Measurements from ENCODE around the gene KCNN1. TPM values are rescaled to one million over a fixed set of nuclear protein-coding genes. Genes with fewer than 3 reads are reported as not detected.

Gene KCNN1
- total RNA-seq, 1 donor from 2014 or later: 1.8 TPM

DNA sequence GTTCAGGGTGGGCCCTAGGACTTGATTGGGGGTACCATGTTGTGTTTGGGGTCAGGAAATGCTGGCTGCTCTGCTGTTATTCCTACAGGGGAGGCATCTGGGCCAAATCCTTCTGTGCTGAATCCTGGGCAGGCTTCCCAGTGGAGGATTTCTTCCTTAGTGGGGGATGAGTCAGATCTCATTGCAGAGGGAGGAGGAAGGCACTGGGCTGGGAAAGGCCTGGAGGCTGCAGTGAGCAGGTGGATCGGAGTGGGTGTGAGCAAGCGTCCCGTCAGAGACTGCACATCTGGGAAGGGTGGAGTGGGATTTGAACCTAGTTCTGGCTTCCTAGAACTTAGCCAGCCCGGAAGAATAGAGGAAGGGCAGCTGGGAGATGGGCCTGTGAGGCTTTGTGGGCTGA is 22.6 kb upstream of the KCNN1 start:
- Mint-ChIP-seq H3K4me1 (peaks cover 19% of the 10 kb centered on the region), H3K27ac (no peak overlapping the region), H3K9me3 (no peaks in the 10 kb centered on the region), H3K4me3 (no peak overlapping the region), H3K36me3 (peaks cover 2% of the 10 kb centered on the region), H3K27me3 (ENCODE audit: insufficient read depth, low read depth) (peaks cover 12% of the 10 kb centered on the region)
- Histone ChIP-seq H3K4me3 (no peak overlapping the region), H3K4me1 (peaks cover 13% of the 10 kb centered on the region), H3K27ac (no peak overlapping the region), H3K36me3 (no peaks in the 10 kb centered on the region), H3F3A (ENCODE audit: low read depth) (peaks cover 24% of the 10 kb centered on the region), H3K9ac (no peak overlapping the region), H3K4me2 (no peak overlapping the region), H2AFZ (replicated peaks) (no peak overlapping the region), H3K27me3 (peaks cover 10% of the 10 kb centered on the region), H4K20me1 (ENCODE audit: low read depth) (peaks cover 5% of the 10 kb centered on the region), H3K79me2 (ENCODE audit: low read depth) (no peaks in the 10 kb centered on the region), H3K9me3 (ENCODE audit: low read depth) (no peaks in the 10 kb centered on the region)
- no peak for DNase-seq (ENCODE audit: low spot score)
- no peak for TF ChIP-seq EZH2phosphoT487 (IDR thresholded peaks at IDR 0.05)
- TF ChIP-seq CTCF (IDR thresholded peaks at IDR 0.05): no peak
- TF ChIP-seq EZH2 (IDR thresholded peaks at IDR 0.05): no peak

DNA sequence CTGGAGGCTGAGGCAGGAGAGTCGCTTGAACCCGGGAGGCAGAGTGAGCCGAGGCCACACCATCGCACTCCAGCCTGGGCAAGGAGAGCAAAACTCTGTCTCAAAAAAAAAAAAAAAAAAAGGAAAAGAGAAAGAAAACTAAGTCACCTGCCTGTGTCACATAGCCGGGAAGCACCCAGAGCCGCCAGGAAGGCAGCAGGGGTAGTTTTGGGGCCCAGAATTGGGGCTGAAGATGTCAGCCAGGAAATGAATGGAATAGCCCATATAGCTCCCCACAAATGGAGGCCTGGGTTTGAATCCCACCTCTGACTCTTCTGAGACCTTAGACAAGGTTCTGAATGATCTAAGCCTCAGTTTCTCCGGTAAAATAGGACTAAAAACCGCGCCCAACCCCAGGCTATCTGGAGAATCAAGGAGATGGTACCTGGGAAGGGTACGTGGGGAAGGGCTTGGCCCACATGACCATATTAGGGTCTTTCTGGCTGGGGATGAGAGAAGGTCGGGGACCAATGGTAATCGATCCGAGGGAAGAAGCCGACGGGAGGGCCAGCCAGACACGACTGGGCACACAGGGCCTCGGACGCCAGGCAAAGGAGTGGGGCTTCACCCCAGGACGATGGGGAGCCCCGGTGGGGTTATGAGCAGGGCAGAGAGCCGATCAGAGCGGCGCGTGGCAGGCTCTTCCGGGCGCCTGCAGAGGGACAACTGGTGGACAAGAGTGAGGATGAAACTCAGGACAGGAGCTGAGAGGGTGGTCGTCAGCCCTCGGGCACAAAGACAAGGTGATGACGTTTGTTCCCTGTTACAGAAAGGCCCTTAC is 19.7 kb upstream of the KCNN1 start:
- Histone ChIP-seq H4K20me1 (ENCODE audit: low read depth) (peaks cover 31% of the 10 kb centered on the region), H3K9ac (no peak overlapping the region), H2AFZ (replicated peaks) (peak overlapping the region; percentile 80), H3K27me3 (peaks cover 38% of the 10 kb centered on the region), H3K4me2 (peak overlapping the region; percentile 82), H3K79me2 (ENCODE audit: low read depth) (no peaks in the 10 kb centered on the region), H3K36me3 (no peaks in the 10 kb centered on the region), H3K27ac (no peak overlapping the region), H3K4me3 (peak overlapping the region; percentile 51), H3K4me1 (peaks cover 41% of the 10 kb centered on the region), H3F3A (ENCODE audit: low read depth) (peaks cover 53% of the 10 kb centered on the region), H3K9me3 (ENCODE audit: low read depth) (no peaks in the 10 kb centered on the region)
- Mint-ChIP-seq H3K4me1 (peaks cover 42% of the 10 kb centered on the region), H3K9me3 (no peaks in the 10 kb centered on the region), H3K27me3 (ENCODE audit: insufficient read depth, low read depth) (peaks cover 26% of the 10 kb centered on the region), H3K36me3 (peaks cover 2% of the 10 kb centered on the region), H3K27ac (peak overlapping the region; percentile 58), H3K4me3 (peak overlapping the region; percentile 82)
- no peak for DNase-seq (ENCODE audit: low spot score)
- TF ChIP-seq CTCF (IDR thresholded peaks at IDR 0.05) (peak; percentile 7), EZH2phosphoT487 (IDR thresholded peaks at IDR 0.05) (no peak)

DNA sequence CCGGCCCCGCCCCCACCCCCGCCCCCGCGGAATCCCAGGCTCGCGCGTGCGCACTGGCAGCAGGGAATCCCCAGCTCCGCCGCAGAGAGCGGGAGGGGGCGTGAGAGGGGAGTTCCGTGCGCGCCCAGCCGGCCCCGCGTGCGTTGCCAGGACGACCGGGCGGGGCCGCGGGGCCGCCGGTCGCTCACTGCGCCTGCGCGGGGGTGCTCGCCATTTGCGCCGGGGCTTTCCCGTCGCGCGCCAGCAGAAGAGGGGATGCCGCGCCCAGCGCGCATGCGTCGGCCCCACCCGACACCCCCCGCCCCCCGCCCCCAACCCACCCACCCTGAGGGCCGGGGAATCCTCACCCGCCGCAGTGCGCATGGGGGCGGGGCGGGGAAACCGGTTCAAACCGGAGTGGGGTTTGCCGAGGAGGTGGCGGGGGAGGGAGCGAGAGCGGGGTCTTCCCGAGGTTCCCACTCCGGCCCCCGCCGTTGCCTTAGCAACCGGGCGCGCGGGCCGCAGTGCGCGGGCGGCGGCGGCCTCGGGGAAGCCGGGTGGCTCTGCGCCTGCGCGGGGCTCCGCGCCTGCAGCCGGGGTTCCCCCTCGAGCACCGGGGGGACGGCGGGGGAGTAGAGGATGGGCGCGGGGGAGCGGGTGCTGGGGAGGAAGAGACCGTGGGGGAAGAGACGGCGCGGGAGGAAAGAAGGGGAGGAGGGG is 18.9 kb upstream of the KCNN1 start:
- Histone ChIP-seq H3K9me3 (ENCODE audit: low read depth) (no peaks in the 10 kb centered on the region), H2AFZ (replicated peaks) (no peak overlapping the region), H4K20me1 (ENCODE audit: low read depth) (peaks cover 38% of the 10 kb centered on the region), H3K27ac (no peak overlapping the region), H3F3A (ENCODE audit: low read depth) (peaks cover 61% of the 10 kb centered on the region), H3K4me1 (peaks cover 49% of the 10 kb centered on the region), H3K79me2 (ENCODE audit: low read depth) (no peaks in the 10 kb centered on the region), H3K9ac (no peak overlapping the region), H3K4me2 (peak overlapping the region; percentile 88), H3K27me3 (peaks cover 46% of the 10 kb centered on the region), H3K36me3 (no peaks in the 10 kb centered on the region), H3K4me3 (peak overlapping the region; percentile 64)
- TF ChIP-seq EZH2 (IDR thresholded peaks at IDR 0.05) (no peak), CTCF (IDR thresholded peaks at IDR 0.05) (no peak), EZH2phosphoT487 (IDR thresholded peaks at IDR 0.05) (no peak)
- no peaks in the 10 kb centered on the region for H3K9me3 Mint-ChIP-seq
- H3K4me3 Mint-ChIP-seq: peak overlapping the region; percentile 87
- H3K27ac Mint-ChIP-seq: no peak overlapping the region
- peaks cover 28% of the 10 kb centered on the region for H3K27me3 Mint-ChIP-seq (ENCODE audit: insufficient read depth, low read depth)
- peak; percentile 99 for DNase-seq (ENCODE audit: low spot score)
- H3K36me3 Mint-ChIP-seq: peaks cover 2% of the 10 kb centered on the region
- H3K4me1 Mint-ChIP-seq: peaks cover 42% of the 10 kb centered on the region
